Activated naive CD4-positive, alpha-beta T cell (primary cell): ENCODE measurements around the gene LRRTM2.

Source experiments
- DNase-seq, 4 experiments: peaks; one replicate each; lab custom pipeline; 2025; lab: John Stamatoyannopoulos, UW

LRRTM2 gene

DNA sequence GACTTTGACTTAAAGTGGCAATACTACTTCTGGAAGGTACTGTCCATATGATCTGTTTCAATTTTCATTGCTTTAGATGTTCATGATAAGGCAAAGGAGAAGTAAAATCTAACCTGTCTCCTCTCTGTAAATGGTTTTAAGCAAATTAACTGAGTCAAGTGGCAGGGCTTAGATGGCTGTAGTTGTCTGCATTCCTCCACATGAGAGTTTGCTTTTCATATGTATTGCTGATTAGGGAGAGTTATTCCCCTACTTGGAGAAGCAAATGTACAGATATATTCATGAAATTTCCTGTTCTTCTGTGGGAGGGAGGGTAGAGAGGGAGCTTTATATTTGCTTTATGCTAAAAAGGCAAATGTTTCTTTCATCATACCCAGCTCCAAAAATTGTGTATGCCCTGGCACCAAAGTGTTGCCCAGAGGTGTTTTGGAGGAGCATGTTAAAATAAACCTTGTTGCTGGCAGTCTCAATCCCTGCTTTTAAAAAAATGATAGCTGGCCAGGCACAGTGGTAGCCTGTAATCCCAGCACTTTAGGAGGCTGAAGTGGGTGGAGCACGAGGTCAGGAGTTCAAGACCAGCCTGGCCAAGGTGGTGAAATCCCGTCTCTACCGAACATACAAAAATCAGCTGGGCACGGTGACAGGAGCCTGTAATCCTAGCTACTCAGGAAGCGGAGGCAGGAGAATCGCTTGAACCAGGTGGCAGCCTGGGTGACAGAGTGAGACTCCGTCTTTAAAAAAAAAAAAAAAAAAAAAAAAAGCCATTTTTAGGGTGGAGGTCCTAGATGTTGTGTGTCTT lies 3.5 kb upstream of the LRRTM2 start:
- no peak for DNase-seq

DNA sequence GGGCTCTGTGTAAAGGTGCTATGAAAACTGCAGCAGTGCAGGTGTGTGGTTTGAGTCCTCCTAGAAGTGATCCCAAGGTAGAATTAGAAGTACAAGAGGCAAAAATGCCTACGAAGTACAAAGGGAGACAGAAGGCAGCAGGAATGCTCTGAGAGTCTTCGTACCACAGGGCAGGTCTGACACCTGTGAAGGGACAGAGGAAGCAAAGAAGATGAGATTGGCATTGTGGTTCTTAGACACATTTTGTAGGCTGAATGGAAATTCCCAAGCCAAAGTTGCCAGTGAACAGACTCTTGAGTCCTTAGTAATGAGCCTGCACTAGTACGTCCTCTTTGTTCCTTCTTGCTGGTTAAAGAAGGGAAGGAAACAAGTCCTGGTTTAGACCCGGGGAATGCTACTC lies 1.7 kb upstream of the LRRTM2 start:
- DNase-seq, result no peak

DNA sequence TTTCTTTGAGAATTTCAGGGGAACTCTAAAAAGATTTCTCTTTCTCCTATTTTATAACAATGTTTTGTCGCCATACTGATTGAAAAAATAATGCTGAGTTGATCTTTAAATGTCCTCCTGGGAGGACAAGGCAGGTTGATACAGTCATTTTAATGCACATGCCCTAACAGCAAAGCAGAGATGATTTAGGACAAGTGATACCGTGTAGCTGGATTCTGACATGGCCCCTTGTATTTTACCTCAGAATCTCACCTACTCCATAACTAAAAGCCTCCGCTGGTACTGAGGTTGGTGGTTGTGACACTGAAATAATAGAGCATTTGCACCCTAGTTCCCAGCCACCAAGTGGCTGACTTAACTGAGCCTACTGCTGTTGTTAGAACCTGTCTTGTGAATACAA lies 811 bp upstream of the LRRTM2 start:
- no peak for DNase-seq

DNA sequence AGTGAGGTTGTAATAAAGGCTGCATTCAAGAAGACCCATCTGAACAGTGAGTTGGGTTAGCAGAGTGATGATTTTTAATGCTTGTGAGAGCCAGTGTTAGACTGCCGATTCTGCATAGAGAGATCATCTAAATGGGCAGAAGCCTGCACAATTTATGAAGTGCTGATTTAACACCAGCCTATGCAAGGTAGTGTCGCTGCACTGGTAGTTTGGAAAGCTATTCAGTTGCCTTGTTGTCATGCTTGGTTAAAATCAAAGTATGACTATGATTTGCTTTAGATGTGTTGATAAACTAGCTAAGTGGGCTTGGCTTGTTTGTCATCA lies 379 bp upstream of the LRRTM2 start:
- DNase-seq, result no peak

DNA sequence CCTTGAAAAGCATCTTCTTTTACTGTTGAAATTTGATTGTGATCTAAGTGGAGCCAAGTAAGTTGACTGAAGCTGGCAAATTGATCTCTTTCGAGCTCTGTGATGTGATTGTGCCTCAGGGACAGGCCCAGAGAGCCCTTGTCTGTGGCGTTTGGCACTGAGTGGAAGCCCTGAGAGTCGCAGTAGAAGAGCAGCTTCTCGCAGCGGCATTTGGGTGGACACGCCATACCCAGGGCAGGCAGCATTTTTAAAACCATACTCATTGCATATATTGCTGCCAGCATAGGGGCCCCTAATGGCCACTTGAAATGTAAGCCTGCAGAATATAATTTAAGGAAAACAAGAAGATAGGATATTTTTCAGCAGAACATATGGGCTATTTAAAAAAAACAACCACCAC lies 894 bp downstream of the LRRTM2 start:
- DNase-seq, result no peak

DNA sequence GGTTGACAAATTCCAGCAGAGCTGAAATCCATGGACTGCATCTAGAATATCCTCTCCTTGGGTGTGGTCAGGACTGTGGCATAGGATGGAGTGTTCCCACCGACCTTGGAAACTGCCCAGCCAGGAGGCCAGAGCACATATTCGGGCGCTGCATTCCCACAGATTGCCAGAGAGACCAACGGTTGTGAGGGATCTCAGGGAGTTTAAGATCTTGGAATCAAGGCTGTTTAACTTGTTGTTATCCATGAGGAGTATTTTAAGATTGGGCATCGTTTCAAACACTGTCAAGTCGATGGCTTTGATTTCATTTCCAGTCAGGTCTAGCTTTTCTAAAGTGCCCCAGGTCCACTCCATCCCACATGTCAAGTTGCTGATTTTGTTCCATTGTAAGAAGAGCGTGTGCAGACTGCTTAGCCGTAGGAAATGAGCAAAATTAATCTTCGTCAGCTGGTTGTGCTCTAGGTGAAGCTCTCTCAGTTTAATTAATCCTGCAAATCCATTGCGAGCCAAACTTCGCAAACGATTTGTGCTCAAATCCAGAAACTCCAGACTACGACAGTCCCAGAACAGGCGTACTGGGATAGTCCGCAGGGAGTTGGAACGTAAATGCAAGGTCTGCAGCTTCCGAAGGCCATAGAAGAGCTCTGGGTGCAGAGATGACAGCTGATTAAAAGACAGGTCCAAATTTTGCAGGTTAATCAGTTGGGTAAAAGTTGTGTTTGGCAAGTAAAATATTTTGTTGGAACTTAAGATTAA lies 1.5 kb downstream of the LRRTM2 start:
- no peak for DNase-seq

DNA sequence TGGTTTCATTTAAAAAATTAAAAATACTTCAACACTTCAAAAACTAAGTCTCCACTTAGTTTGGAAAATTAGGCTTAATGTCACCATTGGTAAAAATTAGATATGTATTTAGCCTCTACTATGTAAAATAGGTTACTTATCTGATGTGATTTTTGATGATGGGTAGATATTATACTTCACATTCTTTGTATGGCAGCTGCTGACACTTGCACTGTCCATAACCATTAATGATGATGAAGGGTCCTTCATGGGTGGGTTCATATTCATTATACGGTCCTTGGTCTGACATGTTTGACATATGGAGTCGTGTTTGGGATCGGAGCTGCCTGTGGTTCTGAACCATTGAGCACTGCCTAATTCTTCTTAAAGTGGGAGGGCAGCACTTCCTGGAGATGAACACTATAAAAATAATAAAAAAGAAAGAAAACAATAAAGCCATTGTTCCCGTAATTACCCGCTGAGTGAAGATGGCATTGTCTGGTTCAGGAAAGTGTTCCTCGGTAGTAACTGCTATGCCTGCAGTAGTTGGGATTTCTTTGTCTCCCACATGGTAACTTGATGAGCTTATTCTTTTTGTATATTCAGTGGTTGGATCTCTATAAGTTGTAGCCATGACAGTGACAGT lies 2.2 kb downstream of the LRRTM2 start:
- DNase-seq, result no peak

DNA sequence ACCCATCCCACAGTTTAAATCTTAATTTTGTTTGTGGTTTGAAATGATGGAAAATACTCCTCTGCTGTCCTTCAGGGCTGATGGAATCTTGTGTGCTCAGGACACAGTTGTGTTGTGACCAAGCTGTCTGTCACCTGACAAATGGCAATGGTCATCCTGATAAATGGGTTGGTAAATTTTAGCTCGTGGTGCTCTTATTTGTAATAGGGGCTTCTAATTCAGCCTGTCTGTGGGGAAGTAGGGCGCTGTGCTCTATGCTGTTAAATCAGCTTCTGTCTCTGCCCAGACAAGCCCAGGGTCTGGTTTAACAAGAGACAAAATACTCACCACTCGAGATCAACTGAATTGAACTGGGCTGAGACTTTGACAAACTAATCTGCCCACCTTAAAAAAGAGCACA lies 4.5 kb downstream of the LRRTM2 start:
- DNase-seq, result no peak

DNA sequence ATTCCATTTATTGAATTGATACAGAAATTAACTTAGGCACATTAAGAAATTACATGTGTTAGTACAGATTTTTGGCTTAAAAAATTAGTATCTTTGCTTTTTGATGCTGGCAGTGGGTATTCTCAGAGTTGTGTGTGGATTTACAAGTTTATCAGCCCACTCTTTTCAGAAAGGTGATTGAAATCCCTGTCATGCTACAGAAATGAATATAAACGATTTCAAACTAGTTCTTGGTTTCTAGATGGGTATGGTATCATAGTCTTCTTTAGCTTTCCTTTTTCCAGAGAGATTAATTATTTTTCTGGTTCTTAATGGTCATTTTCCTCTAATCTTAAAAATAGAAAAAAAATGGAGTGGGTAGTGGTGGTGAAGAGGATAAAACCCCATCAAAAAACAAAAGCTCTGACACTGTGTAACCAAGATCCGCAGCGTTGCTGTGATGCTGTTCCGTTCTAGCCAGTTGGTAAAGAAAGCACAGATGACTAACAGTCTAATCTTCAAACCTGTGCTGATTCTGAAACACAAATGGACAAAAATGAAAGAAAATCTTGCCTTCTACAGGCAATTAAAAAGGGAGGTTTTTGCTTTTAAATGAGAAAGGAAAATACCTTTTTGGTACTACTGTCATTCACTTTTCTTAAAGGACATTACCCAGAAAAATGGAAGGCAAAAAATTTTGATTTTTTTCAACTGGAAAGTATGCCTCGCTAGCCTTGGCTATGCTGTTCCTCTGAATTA lies 5.2 kb downstream of the LRRTM2 start:
- no peak for DNase-seq

DNA sequence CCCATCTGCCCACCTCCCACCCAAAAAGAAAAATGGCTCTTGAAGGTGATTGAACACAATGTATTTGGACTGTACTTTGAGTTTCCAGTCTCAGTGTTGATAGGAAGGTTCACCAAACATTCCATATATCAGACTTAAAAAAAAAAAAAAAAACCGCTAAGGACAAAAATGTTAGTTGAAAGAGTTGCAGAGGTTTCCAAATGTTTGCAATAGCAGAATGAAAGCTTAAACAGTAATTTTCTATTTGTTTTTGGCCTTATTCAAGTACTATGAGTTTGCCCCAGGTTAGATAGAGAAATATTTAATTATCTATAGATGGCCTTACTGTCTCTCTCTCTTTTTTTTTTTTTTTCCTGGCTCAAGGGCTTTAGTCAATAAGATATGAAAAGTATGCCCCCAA lies 6.1 kb downstream of the LRRTM2 start:
- no peak for DNase-seq

DNA sequence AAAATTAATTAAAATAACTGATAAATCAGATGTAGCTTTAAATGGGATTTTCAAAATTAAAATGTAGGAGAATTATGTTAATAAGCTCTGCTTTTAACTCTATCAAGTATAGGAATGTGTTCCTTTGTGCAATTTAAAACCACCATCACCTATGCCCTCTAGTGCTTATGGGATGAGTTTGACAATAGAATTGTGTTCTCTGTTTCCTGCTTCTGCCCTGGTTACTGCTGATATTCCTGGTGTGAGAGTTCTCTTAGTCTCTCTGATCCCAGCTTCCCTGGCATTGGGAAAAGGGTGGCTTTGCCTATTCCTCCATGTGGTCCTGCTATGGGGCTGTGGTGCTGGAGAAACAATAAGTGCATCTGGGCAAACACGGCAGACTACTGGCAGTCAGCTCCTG lies 8.1 kb downstream of the LRRTM2 start:
- DNase-seq, result no peak

DNA sequence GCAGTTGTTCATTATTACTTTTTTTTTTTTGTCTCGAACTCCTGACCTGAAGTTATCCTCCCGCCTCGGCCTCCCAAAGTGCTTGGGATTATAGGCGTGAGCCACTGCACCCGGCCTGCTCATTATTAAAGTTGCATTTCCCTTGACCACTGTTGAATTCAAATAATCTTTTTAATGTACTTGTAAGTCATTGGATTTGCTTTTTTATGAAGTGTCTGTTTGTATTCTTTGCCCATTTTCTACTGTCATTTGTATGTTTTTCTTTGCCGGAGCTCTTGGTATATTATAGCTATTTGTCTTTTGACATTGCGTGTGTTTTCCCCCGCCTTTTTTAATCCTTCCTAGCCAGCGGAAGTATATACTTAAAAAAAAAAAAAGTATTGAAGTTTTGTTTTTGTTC lies 22.0 kb downstream of the LRRTM2 start:
- DNase-seq, result no peak

DNA sequence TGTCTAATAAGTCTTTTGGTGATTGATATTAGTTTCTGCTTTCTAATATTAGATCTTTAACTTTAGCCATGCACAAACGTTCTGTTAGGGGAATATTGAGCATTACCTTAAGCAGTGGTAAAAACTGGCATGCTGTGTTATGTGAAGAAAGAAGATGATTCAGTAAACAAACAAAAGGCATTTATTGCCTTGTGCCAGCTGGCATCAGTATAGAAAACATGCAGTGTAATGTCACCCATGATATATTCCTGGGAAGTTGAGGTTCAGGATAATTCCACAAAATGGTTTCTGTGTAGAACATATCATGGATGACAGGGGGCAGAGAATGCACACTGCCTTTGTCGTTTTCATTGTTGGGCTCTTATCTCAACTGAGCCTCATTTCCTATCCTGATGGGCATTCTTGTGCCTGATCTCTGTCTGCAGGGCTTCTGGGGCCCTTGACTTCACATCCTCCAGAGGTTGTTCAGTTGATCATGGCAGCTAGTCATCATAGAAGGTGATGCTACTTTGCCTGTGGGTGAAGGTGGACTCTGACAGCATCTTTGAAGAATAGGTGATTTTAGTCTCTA lies 24.2 kb downstream of the LRRTM2 start:
- no peak for DNase-seq

DNA sequence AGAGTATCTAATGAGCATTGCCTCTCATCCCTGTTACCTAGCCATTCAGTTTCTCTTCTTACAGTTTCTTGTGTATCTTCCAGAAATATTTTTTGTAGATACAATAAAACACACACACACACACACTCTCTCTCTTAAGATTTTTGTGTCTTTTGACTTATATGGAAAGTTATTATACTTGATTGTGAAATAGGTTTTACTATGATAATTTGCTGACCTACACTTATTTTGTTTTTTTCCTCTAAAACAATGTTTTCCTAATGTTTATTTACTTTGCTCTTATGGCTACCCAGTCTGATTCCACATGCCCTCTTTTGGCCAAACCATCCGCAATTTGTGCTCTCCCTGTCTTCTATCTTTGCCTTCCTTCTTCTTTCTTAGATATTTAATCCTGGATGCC lies 25.3 kb downstream of the LRRTM2 start:
- DNase-seq, result no peak

DNA sequence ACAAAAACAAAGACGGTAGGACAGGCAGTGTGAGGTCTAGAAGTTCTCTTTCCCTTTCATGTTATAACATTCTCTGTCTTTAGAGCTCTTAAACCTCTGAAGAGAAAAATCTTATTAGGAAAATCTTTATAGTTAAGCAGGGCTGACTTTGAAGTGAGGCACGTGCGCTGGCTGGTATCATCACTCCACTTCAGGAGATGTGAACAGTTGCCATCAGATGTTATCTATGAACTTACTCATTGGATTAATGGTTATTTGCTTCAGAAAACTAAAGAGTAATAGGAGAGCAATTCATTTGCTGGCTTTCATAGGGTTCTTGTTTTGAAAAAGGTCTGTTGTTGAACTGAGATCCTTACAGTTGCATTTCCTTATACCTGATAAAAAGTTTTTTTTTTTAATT lies 25.7 kb downstream of the LRRTM2 start:
- no peak for DNase-seq

DNA sequence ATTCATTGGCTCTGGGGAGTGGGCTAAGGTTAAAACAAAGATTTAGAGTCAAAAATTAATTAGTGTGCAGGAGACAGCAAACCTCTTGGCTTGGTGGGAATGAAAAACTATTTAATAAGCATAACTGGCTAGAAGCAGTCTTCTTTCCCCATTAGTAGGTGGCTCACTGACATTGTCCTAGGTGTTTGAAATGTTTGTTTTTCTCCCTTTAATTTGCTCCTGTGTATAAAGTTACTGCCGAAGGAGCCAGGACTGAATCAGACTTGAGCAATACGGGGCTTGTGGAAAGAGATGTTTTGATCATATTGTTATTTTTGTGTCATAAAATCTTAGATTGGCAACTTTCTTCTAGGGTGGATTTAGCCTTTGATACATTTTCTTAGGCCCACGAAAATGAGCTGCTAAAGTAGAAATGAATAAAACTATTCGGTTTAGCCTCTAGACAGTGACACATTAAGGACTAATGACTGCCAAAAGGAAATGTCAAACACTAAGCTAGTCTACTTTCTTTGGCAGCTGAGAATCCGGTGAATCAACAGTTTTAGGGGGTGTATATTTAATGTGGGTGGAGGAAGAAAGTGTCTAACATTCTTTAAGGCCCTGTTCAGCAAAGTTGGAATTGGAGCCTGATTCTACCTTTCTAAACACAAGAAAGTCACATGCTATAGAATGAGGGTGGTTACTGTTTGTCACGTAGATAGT lies 30.2 kb downstream of the LRRTM2 start:
- no peak for DNase-seq

DNA sequence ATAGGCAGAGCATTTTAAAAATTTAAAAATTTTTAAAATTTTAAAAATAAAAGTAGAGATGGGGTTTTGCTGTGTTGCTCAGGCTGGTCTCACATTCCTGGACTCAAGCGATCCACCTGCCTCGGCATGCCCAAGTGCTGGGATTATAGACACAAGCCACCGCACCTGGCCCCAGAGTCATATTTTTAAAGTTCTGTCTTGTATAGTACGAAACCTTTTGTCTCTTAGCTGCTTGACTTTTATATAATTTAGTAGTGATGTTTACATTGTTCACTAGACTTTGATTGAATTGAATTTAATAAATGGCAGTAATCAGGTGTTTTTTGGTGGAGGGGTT lies 31.0 kb downstream of the LRRTM2 start:
- DNase-seq, result no peak

DNA sequence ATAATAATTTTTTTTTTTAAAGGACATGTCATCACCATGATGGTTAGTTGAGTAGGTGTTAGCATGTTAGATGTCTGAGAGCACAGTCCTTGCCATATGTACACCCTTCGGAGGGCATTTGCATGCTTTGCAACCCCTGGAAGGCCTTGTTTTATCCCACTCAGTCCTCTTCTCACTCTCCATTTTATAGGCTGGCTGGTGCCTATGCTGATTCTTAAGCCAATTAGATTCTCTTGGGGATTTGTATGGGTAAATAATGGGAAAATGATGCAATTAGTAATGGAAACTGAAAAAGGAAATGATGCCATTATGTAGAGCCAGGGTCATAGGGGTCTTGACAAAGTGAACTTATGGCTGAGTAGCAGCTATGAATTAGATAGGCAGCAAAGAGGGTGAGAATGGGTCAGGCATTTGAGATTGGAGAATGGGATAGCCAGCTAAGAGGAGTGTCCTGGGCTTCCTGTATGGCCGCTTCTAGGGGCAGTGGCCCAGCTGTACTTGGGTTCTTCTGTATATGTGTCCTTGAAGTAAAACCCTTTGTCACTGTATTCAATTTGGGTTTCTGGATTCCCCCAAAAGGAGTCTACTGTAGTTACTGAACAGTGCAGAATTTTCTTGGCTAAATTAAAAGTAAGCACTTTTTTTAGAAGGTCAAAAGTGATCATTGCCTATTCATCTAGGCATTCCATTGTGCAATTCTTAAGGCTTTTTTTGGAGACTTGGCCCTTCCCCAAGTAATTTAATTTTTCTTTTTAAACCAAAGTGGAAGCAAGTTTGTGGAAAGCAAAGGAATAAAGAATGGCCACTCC lies 31.6 kb downstream of the LRRTM2 start:
- DNase-seq, result no peak

DNA sequence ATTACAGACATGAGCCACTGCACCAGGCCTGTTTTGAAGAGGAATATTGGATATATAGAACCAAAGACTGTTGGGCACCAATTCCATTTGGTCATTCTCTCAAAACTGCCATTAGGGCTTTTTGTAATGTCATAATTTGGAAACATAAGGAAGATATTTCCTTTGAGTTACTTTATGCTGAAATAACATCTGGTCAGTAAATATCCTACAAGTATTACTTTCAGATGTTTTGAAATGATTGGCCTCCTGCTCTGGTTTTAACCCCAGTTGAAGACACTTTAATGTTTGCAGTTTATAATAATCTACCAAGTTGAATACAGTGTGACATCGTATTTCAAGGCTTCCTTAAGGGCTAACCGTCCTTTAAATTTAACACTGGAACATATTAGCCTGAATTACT lies 33.6 kb downstream of the LRRTM2 start:
- no peak for DNase-seq

DNA sequence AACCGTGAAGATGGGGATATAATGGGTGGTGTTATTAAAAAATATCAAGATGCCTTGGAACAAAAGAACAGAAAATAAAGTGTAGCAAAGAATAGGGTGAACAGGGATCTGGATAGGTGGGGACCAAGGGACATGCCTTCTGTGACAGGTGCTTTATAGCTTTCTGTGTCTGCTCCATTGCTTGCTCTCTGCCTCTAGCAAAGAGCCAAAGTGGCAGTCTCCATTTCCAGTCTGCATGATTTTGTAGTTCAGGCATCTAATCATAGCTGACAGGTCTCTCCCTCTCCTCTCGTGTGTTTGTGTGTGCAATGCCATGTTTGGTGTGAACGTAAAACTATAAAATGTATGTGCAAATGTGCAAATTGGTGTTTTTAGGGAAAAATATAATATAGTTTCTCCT lies 35.0 kb downstream of the LRRTM2 start:
- DNase-seq, result no peak

DNA sequence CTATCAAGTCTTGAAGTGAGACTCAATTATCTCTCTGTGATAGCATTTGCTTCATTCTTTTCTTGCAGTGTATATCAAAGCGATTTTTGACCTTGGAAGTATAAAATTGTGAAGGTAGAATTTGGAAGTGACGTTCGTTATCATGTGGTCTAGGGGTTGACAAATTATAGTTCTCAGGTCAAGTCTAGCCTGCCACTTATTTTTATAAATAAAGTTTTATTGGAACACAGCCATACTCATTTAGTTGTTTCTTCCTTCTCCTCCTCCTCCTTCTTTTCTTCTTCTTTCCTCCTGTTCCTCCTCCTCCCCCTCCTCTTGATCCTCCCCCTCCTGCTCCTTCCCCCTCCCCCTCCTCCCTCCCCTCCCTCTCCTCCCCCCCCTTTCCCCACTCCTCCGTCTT lies 38.0 kb downstream of the LRRTM2 start:
- DNase-seq, result no peak
